CMK (cell line): ENCODE measurements around the gene RCBTB1.
A peak's percentile ranks its signal among the peaks of the same experiment; 100 is the strongest.
"Not testable (repeated sequence)": the region's sequence is repeated elsewhere in the genome, so short reads cannot be mapped to it uniquely, and the experiment has no call there.

Experiments
- DNase-seq: peaks from one replicate; pipeline ENCODE4 v3.0.0-alpha.2; 2010; ENCODE audit warnings: low read depth

Gene RCBTB1

GRCh38 chr13:49585220-49586157, at the start of gene RCBTB1:
Gene RCBTB1 (minus strand): TSS chr13:49585558. CDS start chr13:49567279, 18,279 bp downstream.
- DNase-seq: peak; percentile 64

DNA sequence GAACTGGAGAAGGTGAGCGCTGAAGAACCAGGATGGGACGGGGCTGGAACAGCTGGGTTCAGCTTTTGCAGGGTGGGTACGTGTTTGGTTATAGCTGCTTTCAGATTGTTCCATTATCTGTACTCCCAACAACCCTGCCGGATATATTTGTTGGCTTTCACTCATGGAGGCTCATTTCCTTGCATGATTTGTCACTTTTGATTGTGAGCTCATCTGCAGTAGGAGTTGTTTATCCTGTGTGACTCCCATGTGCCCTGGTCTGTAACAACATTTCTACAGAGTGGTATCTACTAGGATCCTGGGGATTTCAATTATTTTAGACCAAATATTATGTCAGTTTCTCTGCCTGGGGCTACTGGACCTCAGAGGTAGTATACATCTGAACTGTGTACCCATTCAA, 48.4 kb upstream of the RCBTB1 start:
- no peak for DNase-seq

DNA sequence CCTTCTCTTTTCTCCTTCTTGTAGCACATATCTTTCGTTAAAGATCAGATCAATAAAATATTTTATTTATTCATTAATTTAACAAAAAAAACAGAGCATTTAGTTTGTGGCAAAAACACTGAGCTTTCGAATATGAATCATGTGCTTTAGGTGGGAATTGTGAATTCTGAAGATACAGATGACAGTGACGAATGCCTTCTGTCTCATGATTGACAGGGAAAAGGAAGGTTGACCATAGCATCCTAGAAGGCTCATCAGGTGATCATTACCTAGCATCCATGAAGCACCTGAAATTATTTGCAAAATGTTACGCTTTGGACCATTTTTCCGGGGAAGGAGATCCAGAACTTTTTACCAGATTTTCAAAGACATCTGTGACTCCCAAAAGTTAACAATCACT, 46.8 kb upstream of the RCBTB1 start:
- no peak for DNase-seq

DNA sequence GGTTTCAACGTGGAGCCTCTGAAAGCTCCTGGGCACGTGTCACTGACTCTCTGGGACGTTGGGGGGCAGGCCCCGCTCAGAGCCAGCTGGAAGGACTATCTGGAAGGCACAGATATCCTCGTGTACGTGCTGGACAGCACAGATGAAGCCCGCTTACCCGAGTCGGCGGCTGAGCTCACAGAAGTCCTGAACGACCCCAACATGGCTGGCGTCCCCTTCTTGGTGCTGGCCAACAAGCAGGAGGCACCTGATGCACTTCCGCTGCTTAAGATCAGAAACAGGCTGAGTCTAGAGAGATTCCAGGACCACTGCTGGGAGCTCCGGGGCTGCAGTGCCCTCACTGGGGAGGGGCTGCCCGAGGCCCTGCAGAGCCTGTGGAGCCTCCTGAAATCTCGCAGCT, 45.2 kb upstream of the RCBTB1 start:
- no peak for DNase-seq

GRCh38 chr13:49629947-49630346, 44.6 kb upstream of the RCBTB1 start:
- no peak for DNase-seq

- DNase-seq: no peak
These were observed 44.0 kb upstream of the RCBTB1 start for GRCh38 chr13:49629196-49629938.

DNA sequence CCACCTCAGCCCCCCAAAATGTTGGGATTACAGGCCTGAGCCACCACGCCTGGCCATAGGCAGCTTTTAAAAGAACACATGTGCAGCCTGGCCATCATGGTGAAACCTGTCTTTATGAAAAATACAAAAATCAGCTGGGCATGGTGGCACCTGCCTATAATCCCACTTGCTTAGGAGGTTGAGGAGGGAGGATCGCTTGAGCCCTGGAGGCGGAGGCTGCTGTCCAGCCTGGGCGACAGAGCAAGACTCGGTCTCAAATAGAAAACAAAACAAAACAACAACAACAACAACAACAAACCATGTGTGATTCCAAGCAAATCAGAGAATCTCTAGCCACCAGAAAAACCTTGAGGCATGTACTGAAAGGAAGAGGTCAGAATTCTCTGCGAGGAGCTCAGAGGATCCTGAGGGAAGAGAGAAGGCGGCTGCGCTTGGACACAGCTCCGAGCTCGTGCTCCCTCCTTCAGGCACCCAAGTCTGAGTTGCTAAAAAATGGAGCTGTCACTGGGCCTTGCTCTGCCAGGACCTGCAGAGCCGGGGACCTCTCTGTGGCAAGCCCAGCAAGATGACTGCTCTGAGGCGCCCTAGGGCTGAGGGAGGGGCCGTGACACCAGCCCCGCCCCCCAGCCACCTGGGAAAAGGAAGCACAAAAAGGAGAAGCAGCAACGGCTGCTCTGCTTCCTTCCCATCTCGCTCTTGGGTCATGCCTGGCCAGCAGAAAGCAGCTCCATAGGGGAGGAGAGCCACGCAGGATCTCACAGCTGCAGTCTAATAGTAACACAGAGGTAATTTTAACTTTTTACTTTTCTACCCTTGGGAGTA, 42.7 kb upstream of the RCBTB1 start, which contains the start of gene ARL11:
ARL11 (plus strand) TSS at position 677 of the 822 bp plus-strand sequence. CDS start 1,941 bp downstream, outside the sequence.
- DNase-seq: peak; percentile 62

GRCh38 chr13:49625392-49626079, 40.2 kb upstream of the RCBTB1 start:
- DNase-seq: no peak

- DNase-seq: no peak
These were observed 38.9 kb upstream of the RCBTB1 start for GRCh38 chr13:49624229-49624628.

DNA sequence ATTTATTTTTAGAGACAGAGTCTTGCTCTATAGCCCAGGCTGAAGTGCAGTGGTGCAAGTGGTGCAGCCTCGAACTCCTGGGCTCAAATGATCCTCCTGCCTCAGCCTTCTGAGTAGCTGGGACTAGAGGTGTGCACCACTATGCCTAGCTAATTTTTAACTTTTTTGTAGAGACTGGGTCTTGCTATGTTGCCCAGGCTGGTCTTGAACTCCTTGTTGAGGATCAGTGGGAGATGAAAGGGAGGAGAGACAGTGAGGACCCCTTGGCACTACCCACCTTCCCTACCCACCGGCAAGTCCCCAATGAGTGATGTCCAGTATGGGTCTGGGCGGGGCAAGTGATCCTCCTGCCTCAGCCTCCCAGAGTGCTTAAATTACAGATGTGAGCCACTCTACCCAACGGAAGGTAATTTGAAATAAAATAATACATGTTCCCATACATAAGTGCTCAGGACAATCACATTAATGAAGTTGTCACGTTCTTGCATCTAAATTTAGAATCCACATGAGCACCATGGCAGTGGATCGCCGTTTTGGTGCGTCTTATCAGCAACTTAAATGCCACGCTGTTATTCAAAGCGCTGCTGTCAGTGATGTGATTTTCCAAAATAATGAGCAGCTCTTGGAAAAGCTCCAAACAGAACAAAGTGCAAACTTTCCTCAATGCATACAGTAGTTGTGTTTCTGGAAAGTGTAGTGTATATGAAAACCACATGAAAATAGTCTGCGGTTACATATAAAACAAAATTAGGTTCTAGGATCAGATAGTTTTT, 37.0 kb upstream of the RCBTB1 start:
- no peak for DNase-seq

DNA sequence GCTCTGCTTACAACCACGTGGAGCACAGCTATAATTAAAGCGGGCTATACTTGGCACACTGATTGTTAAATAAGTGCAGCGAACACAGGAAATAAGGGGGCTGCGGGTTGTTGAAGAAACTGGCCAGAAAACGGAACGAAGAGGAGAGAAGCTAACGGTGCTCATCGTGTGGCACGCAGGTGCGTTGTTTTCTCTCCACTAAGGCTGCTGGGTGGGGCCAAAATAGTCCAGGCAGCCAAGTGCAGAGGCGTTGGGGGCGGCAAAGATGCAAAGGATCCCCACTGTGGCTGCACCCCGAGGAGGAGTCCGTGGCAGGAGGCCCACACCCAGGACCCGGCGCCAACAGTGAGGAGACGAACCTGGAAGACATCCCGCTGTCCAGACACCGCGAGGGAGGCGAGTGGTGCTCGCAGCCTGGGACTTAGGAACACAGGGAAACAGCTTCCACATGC, 34.8 kb upstream of the RCBTB1 start:
- no peak for DNase-seq

DNA sequence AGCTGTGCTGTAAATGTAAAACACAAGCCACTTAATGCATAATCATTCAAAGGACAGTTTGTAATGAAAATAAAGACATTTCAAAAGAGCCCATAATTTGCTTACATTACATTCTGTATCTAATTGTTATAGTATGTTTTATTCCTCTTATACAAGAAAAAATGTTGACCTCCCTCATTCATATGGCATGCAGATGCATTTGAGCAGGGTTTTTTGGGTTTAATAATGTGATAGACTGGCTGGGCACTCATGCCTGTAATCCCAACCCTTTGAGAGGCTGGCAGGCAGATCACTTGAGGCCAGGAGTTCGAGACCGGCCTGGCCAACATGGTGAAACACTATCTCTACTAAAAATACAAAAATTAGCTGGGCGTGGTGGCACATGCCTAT, 31.3 kb upstream of the RCBTB1 start:
- DNase-seq: no peak

DNA sequence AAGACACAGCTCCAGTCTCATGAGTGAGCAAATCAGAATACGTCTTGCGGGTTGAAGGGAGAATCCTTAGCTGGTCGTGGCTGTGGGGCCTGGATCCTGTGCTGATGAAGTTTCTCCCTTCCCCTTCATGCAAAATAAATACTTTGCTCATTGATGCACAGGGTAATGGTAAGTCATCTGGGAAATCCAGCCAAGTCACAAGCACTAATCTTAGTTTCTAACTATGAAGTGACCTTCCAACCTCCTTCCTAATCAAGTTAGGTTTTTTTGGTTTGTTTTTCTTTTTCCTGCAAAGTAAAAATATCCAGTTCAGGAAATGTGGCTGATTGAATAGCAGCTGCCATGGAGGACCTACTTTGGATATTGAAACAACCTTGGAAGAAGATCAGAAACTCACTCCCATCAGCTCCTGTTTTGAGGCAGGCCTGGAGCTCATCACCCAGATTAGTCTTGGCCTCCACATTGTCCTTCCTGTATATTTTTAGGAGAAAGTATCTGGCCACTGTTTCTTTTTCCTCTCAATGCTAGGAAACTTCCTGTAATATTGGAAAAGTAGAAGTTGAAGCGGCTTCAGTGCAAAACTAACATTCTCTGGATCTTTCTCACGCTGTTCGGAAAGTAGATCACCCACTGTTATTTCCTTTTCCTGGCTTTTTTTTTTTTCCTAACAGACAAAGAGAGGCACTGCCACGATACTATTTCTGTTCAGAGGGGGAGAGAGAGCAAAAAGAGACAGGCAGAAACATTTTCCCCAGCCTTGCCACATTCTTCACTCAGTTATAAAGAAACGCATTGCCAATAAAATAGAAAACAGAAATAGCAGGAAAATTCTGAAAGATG, 30.7 kb upstream of the RCBTB1 start:
- DNase-seq: no peak

DNA sequence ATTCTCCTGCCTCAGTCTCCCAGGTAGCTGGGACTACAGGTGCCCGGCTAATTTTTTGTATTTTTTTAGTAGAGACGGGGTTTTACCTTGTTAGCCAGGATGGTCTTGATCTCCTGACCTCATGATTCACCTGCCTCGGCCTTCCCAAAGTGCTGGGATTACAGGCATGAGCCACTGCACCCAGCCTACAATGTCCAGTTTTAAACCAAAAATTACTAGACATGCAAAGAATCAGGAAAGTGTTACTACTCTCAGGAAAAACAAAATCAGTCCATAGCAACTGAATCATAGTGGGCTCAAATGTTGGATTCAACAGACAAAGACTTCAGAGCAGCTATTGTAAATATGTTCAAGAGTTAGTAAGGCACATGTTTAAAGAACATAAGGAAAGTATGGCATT, 26.7 kb upstream of the RCBTB1 start:
- not testable (repeated sequence) for DNase-seq

- DNase-seq: no peak
These were observed 24.8 kb upstream of the RCBTB1 start for GRCh38 chr13:49610176-49610575.

DNA sequence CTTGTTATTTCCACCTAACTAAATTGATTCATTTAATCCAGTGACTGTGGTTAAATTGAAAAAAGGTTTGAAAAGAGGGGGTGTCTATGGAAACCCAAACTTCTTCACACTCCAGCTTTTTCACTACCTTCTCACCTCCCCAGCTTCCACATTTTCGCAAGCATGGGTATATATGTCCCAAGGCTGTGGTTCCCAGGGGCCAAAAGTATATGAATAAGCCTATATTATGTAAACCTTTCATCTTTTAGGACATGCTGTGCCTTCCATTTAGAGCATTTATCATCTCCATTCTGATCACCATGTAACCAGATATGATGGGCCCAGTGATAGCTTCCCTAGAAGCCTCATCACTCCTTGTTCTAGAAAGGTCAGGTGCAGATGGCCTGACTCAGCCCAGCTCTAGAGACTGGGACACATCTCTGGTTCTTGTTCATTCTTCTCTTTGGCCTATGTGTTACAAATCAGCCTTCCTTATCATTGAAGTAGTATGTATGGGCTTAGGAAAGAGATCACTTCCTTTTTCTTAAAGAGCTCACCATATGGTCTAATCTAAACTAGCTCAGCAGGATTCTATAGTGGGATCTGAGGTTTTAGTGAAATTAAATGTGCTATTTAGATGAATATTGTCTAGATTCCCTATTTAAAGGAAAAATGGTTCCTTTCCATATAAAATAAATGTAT, 23.4 kb upstream of the RCBTB1 start:
- DNase-seq: no peak

GRCh38 chr13:49607761-49608160, 22.4 kb upstream of the RCBTB1 start:
- DNase-seq: no peak

- peak; percentile 54 for DNase-seq
These were observed 21.6 kb upstream of the RCBTB1 start for GRCh38 chr13:49606747-49607648.
